ENCODE data around the gene TMA7. TPM values are rescaled to one million over a fixed set of nuclear protein-coding genes. Genes with fewer than 3 reads are reported as not detected.

The TMA7 gene
- total and polyA plus RNA-seq, 2 of the 13 experiments (the other 11 are each of a cell fraction or from before 2014, with no cell fraction given): 100 to 486 TPM

GRCh38 chr3:48439820-48440589, at the start of gene TMA7, which contains the start of gene CCDC51 (continued):
- TF ChIP-seq MLX (CRISPR knock-in tag; IDR thresholded peaks at IDR 0.05) (0 out of 2 replicates have a peak, but pooled peaks have one; percentile 36), ZNF572 (CRISPR knock-in tag; IDR thresholded peaks at IDR 0.05) (0 out of 2 replicates have a peak, but pooled peaks have one; percentile 23), FOXK1 (CRISPR knock-in tag; IDR thresholded peaks at IDR 0.05; ENCODE audit: borderline replicate concordance, low read depth) (peak; percentile 87; the same call in 1 of the 2 replicates), KDM1A (CRISPR knock-in tag; IDR thresholded peaks at IDR 0.05) (no peak), SKI (IDR thresholded peaks at IDR 0.05; ENCODE audit: partially characterized antibody) (peak; percentile 31), HOXA5 (CRISPR knock-in tag; IDR thresholded peaks at IDR 0.05) (peak; percentile 63; the same call in 1 of the 2 replicates), ARNT (IDR thresholded peaks at IDR 0.05) (no peak), HIC2 (CRISPR knock-in tag; IDR thresholded peaks at IDR 0.05; ENCODE audit: low read depth) (peak; percentile 16; the same call in 1 of the 2 replicates), ZNF841 (CRISPR knock-in tag; IDR thresholded peaks at IDR 0.05; ENCODE audit: borderline replicate concordance) (no peak), MIXL1 (CRISPR knock-in tag; IDR thresholded peaks at IDR 0.05) (peak; percentile 82), ZNF180 (CRISPR knock-in tag; IDR thresholded peaks at IDR 0.05; ENCODE audit: borderline replicate concordance, low read depth) (no peak), GLI4 (CRISPR knock-in tag; IDR thresholded peaks at IDR 0.05; ENCODE audit: borderline replicate concordance) (no peak), ZNF850 (CRISPR knock-in tag; conservative IDR thresholded peaks at IDR 0.05) (no peak), MXI1 (IDR thresholded peaks at IDR 0.05; ENCODE audit: borderline replicate concordance, low read depth, low read length) (peak; percentile 45; the same call in 1 of the 3 replicates), BORCS8-MEF2B (CRISPR knock-in tag; IDR thresholded peaks at IDR 0.05) (peak; percentile 62), HMG20B (CRISPR knock-in tag; conservative IDR thresholded peaks at IDR 0.05) (no peak; the same call in 1 of the 2 replicates), PAX8 (CRISPR knock-in tag; IDR thresholded peaks at IDR 0.05; ENCODE audit: borderline replicate concordance) (no peak), ZNF224 (CRISPR knock-in tag; IDR thresholded peaks at IDR 0.05) (no peak; the same call in 1 of the 2 replicates)
- TF ChIP-seq, protein P1, sequence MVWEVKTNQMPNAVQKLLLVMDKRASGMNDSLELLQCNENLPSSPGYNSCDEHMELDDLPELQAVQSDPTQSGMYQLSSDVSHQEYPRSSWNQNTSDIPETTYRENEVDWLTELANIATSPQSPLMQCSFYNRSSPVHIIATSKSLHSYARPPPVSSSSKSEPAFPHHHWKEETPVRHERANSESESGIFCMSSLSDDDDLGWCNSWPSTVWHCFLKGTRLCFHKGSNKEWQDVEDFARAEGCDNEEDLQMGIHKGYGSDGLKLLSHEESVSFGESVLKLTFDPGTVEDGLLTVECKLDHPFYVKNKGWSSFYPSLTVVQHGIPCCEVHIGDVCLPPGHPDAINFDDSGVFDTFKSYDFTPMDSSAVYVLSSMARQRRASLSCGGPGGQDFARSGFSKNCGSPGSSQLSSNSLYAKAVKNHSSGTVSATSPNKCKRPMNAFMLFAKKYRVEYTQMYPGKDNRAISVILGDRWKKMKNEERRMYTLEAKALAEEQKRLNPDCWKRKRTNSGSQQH (CRISPR knock-in tag; IDR thresholded peaks at IDR 0.05; ENCODE audit: low read depth): 0 out of 2 replicates have a peak, but pooled peaks have one; percentile 14
- TF ChIP-seq, protein P2, sequence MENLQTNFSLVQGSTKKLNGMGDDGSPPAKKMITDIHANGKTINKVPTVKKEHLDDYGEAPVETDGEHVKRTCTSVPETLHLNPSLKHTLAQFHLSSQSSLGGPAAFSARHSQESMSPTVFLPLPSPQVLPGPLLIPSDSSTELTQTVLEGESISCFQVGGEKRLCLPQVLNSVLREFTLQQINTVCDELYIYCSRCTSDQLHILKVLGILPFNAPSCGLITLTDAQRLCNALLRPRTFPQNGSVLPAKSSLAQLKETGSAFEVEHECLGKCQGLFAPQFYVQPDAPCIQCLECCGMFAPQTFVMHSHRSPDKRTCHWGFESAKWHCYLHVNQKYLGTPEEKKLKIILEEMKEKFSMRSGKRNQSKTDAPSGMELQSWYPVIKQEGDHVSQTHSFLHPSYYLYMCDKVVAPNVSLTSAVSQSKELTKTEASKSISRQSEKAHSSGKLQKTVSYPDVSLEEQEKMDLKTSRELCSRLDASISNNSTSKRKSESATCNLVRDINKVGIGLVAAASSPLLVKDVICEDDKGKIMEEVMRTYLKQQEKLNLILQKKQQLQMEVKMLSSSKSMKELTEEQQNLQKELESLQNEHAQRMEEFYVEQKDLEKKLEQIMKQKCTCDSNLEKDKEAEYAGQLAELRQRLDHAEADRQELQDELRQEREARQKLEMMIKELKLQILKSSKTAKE (CRISPR knock-in tag; IDR thresholded peaks at IDR 0.05; ENCODE audit: borderline replicate concordance): 0 out of 2 replicates have a peak, but pooled peaks have one; percentile 35
